Progenitor cell of endocrine pancreas (in vitro differentiated cells): Measurements from ENCODE around the gene ATOH8. TPM values are rescaled to one million over a fixed set of nuclear protein-coding genes. Genes with fewer than 3 reads are reported as not detected.

Experiments used
- DNase-seq: peaks from one replicate; pipeline ENCODE4 v3.0.0; 2021; ENCODE audit warnings: low spot score; ENCODE audit not compliant: unreplicated experiment
- H3K27ac Mint-ChIP-seq: 2 replicates; pipeline ENCODE4 v1.8.0; 2021; ENCODE audit warnings: mild to moderate bottlenecking, moderate library complexity, mixed read lengths
- H3K27me3 Mint-ChIP-seq: 2 replicates; pipeline ENCODE4 v1.8.0; 2021; ENCODE audit warnings: mixed read lengths
- H3K36me3 Mint-ChIP-seq: 2 replicates; pipeline ENCODE4 v1.8.0; 2022; ENCODE audit warnings: mixed read lengths; ENCODE audit not compliant: insufficient read depth
- H3K4me1 Mint-ChIP-seq: 2 replicates; pipeline ENCODE4 v1.8.0; 2021; ENCODE audit warnings: low read depth, mixed read lengths
- H3K4me3 Mint-ChIP-seq: 2 replicates; pipeline ENCODE4 v1.8.0; 2021; ENCODE audit warnings: low read depth, mild to moderate bottlenecking, moderate library complexity, mixed read lengths
- H3K9me3 Mint-ChIP-seq: 2 replicates; pipeline ENCODE4 v1.8.0; 2021; ENCODE audit warnings: low read depth, mixed read lengths
- total RNA-seq: library from RNA; stranded (reverse); gene quantifications from 2 replicates; pipeline ENCODE4 v1.2.1, GENCODE V29; 2021
- TF ChIP-seq, protein P1 (sequence below): fragments of 200-600 bp; sonication (generic); IDR thresholded peaks from one replicate; pipeline ENCODE4 v1.5.0; 2021; ENCODE audit warnings: antibody characterized with exemption, mild to moderate bottlenecking; ENCODE audit not compliant: unreplicated experiment

ATOH8 gene
- total RNA-seq, 1 donor from 2014 or later = 1.3 TPM

DNA sequence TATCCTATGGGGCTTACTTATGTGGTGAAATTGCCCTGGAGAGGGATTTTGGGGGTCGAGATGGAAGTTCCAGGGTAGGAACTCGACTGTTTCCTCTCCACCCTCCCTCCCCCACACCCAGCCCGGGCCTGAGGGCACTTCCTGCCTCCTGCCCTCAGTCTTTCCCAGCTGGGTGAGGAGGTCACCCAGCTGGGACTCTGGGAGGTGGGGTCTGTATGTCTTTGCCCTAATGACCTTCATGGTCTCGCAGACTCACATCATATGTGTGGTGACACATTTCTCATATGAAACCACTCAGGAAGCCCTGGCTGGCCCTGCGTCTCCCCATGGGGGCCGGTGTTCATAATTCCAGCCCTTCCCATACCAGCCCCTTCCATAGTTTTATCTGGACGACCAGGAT lies 12.4 kb downstream of the ATOH8 start:
- TF ChIP-seq, protein P1, sequence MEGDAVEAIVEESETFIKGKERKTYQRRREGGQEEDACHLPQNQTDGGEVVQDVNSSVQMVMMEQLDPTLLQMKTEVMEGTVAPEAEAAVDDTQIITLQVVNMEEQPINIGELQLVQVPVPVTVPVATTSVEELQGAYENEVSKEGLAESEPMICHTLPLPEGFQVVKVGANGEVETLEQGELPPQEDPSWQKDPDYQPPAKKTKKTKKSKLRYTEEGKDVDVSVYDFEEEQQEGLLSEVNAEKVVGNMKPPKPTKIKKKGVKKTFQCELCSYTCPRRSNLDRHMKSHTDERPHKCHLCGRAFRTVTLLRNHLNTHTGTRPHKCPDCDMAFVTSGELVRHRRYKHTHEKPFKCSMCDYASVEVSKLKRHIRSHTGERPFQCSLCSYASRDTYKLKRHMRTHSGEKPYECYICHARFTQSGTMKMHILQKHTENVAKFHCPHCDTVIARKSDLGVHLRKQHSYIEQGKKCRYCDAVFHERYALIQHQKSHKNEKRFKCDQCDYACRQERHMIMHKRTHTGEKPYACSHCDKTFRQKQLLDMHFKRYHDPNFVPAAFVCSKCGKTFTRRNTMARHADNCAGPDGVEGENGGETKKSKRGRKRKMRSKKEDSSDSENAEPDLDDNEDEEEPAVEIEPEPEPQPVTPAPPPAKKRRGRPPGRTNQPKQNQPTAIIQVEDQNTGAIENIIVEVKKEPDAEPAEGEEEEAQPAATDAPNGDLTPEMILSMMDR = no peak
- DNase-seq = no peak
- Mint-ChIP-seq H3K4me3 (no peak overlapping the region), H3K27me3 (peaks cover 18% of the 10 kb centered on the region), H3K9me3 (no peaks in the 10 kb centered on the region), H3K4me1 (peaks cover 29% of the 10 kb centered on the region), H3K36me3 (no peaks in the 10 kb centered on the region), H3K27ac (peak overlapping the region; percentile 10)

DNA sequence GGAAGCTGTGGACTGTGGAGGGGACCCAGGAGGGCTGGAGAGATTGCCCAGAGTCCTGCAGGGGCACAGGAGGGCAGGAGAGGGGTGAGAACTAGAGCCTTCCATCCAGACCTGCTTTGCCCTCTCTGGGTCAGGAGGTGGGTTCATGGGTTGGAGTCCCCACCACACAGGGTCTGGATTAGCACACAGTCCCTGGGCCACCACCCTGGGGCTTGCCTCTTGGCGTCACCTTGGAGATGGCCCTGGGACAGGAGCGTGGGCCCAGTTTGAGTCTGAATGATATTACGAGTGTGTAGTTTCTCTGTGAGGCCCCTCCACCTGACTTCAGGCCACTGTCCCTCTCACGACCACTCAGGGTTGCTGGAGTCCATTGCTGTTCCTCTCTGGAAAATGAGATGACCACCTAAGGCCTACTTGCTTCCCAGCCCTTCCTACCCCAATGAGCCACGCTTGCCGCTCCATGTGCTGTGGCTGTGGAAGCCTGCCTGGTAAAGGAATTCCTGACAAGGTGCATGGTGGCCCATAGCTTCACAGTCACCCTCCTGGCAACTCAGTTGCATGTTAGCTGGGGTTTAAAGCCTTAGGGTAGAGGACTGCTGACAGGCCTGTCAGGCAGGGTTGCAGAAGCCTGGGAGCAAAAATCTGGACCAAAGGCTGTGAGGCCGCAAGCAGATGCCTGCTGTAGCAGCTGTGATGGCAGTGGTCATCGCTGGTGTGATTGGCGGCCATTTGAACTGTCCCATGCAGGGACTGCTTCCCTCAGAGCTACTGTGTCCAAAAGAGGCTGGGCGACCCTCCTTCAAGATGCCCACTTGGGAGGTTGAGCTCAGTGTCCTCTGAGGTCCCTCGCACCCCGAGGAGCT lies 14.2 kb downstream of the ATOH8 start:
- peaks cover 24% of the 10 kb centered on the region for H3K4me1 Mint-ChIP-seq
- peaks cover 19% of the 10 kb centered on the region for H3K27me3 Mint-ChIP-seq
- no peak overlapping the region for H3K27ac Mint-ChIP-seq

DNA sequence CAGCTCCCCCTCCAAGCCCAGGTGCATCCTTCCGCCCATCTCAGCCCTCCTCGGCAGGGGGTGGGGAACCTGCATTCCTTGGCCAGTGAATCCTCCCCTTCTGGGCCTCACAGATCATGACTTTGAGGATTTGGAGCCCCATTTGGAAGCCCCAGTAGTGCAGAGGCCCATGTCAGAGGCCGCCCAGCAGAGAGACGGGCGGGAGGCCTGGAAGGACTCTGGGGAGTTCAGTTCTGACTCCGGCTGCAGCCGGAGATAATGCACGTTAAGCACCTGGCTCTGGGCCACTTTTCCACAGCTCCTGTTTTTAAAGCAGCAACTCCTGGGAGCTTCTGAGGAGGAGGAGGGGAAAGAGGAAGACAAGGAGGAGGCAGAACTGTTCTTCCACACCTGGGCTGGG lies 14.9 kb downstream of the ATOH8 start:
- peak overlapping the region; percentile 16 for H3K27ac Mint-ChIP-seq
- no peaks in the 10 kb centered on the region for H3K9me3 Mint-ChIP-seq
- H3K36me3 Mint-ChIP-seq = no peaks in the 10 kb centered on the region
- no peak for DNase-seq
- TF ChIP-seq, protein P1 = no peak
- peaks cover 14% of the 10 kb centered on the region for H3K27me3 Mint-ChIP-seq
- no peak overlapping the region for H3K4me3 Mint-ChIP-seq
- H3K4me1 Mint-ChIP-seq = peaks cover 21% of the 10 kb centered on the region

More for the DNA sequence above, 14.2 kb downstream of the ATOH8 start:
- no peak for DNase-seq
- H3K4me3 Mint-ChIP-seq = no peak overlapping the region
- no peaks in the 10 kb centered on the region for H3K36me3 Mint-ChIP-seq
- no peaks in the 10 kb centered on the region for H3K9me3 Mint-ChIP-seq
- TF ChIP-seq, protein P1 = no peak

DNA sequence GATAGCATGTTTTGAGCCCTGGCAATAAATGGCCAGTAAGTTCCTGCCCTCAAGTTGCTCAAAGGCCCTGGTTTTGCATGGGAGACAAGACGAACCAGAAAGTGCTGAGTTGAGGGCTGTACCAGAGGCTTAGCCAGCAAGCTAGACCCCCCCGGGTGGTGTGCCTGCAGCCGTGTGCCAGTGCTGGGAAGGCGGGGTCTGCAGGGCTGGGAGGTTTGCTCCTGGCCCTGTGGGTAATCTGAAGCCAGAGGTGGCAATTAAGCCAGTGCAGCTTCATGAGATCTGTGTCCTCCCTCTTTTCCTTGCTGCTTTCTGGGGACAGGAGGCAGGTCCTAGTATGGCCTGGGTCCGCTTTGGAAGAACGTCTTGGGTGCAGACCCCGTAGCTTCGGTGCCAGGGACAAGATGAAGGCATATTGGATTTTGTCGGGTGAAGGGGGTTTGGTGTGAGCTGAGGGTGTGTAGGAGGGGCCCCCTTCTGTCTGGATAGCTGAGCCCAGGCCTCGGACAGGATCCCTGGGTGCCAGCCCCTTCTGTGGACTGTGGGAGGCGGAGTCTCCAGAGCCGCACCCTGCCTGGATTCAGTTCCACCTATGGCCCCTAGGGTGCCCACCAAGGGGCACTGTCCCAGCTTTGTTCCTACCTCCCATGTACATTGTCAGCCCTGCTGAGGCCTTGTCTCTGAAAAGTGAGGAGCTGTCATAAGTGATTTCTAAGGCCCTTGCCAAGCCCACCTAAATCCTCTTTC lies 15.6 kb downstream of the ATOH8 start:
- no peak for DNase-seq
- H3K27ac Mint-ChIP-seq = no peak overlapping the region
- H3K4me1 Mint-ChIP-seq = peaks cover 20% of the 10 kb centered on the region
- H3K4me3 Mint-ChIP-seq = no peak overlapping the region
- H3K9me3 Mint-ChIP-seq = no peaks in the 10 kb centered on the region
- peaks cover 14% of the 10 kb centered on the region for H3K27me3 Mint-ChIP-seq
- no peaks in the 10 kb centered on the region for H3K36me3 Mint-ChIP-seq
- TF ChIP-seq, protein P1 = peak; percentile 58

DNA sequence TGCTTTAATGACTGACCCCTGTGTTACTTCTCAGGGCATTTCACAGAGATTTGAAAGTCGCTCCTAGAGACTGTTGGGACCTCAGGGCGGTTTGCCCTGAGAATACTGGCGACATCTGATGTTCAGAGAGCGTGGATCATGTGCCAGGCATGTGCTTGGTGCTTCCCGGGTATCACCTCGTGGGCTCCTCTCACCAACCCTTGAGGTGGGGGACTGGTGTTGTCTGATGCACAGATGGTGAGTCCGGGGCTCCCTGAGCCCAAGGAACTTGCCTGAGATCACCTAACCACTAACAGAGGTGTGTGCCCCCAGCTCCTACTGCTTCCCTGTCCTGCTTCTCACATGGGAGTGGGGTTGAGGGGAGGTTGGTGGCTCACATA lies 16.2 kb downstream of the ATOH8 start:
- no peak for DNase-seq
- no peaks in the 10 kb centered on the region for H3K36me3 Mint-ChIP-seq
- TF ChIP-seq, protein P1 = no peak
- no peak overlapping the region for H3K27ac Mint-ChIP-seq
- peaks cover 14% of the 10 kb centered on the region for H3K4me1 Mint-ChIP-seq
- peaks cover 14% of the 10 kb centered on the region for H3K27me3 Mint-ChIP-seq
- no peaks in the 10 kb centered on the region for H3K9me3 Mint-ChIP-seq
- H3K4me3 Mint-ChIP-seq = no peak overlapping the region
